Lower leg skin (tissue), 4 donors: ENCODE measurements around the gene LYST. TPM values are rescaled to one million over a fixed set of nuclear protein-coding genes. Genes with fewer than 3 reads are reported as not detected.

Experiments used
- DNase-seq, 2 donors: peaks; one replicate each; pipeline ENCODE4 v3.0.0-alpha.2; 2019; ENCODE audit warnings: low spot score in 2 of 2
- H3K4me3 ChIP-seq: fragments of 200-600 bp; sonication (generic); 2 replicates; pipeline ENCODE4 v1.5.1; 2017; ENCODE audit warnings: mild to moderate bottlenecking, low read depth; ENCODE audit not compliant: poor library complexity, severe bottlenecking
- POLR2A ChIP-seq, 2 donors: fragments of 450-650 bp; IDR thresholded peaks; one replicate each; pipeline ENCODE4 v1.6.1; 2016 to 2017; ENCODE audit warnings: antibody characterized with exemption in 2 of 2, mild to moderate bottlenecking in 1 of 2, moderate library complexity in 1 of 2
- WGBS, 2 donors: methylation state at CpG; one replicate each; pipeline ENCODE4 v1.1.5; 2018; 5-methylcytosine and 5-hydroxymethylcytosine counted together
- intact Hi-C: fragments of 100-400 bp; cut with DNase I; formaldehyde crosslinking; loops from one replicate; pipeline ENCODE4 v1.15.0; 2023; ENCODE audit warnings: low total_unique reads
- total RNA-seq, 4 donors: library from RNA; depleted of rRNA; stranded (reverse); fragments of >200 nt; gene quantifications; one replicate each; pipeline ENCODE4 v1.1.0, GENCODE V29; 2016
- TF ChIP-seq, protein P1 (sequence below), 3 donors: fragments of 450-650 bp; IDR thresholded peaks; one replicate each; pipeline ENCODE4 v1.5.1; 2016; ENCODE audit warnings: antibody characterized with exemption in 3 of 3, mild to moderate bottlenecking in 3 of 3, moderate library complexity in 2 of 3

LYST gene
- total RNA-seq, 4 donors from 2014 or later = 38.5 to 43.9 (median 40.9) TPM

DNA sequence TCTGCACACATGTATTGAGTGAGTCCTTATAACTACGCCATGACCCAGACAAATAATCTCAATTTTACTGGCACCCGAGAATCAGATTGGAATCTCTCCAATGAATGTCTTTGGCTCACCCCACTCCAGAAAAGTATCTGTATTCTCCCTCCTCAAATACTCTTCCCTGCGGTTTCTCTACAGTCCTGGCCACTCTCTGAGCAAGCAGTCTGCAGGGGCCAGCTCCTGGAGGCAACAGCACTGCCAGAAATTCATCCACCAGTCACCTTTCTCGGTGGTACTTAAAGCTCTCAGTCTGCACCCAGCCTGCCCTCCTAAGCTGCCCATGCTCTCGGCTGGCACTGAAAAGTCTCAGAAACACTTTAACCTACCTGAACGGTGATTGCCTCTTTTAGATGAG lies 16.1 kb upstream of the LYST start:
- H3K4me3 ChIP-seq = no peak overlapping the region
- DNase-seq = peak in 1 of 2 donors; percentile 67
- WGBS, 2 donors = 29 to 39% methylated on average over 6 of the region's 6 CpGs
- TF ChIP-seq POLR2A (IDR thresholded peaks at IDR 0.05) = no peak
- TF ChIP-seq, protein P1, sequence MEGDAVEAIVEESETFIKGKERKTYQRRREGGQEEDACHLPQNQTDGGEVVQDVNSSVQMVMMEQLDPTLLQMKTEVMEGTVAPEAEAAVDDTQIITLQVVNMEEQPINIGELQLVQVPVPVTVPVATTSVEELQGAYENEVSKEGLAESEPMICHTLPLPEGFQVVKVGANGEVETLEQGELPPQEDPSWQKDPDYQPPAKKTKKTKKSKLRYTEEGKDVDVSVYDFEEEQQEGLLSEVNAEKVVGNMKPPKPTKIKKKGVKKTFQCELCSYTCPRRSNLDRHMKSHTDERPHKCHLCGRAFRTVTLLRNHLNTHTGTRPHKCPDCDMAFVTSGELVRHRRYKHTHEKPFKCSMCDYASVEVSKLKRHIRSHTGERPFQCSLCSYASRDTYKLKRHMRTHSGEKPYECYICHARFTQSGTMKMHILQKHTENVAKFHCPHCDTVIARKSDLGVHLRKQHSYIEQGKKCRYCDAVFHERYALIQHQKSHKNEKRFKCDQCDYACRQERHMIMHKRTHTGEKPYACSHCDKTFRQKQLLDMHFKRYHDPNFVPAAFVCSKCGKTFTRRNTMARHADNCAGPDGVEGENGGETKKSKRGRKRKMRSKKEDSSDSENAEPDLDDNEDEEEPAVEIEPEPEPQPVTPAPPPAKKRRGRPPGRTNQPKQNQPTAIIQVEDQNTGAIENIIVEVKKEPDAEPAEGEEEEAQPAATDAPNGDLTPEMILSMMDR (IDR thresholded peaks at IDR 0.05) = no peak
- intact Hi-C loops = no loop called here

DNA sequence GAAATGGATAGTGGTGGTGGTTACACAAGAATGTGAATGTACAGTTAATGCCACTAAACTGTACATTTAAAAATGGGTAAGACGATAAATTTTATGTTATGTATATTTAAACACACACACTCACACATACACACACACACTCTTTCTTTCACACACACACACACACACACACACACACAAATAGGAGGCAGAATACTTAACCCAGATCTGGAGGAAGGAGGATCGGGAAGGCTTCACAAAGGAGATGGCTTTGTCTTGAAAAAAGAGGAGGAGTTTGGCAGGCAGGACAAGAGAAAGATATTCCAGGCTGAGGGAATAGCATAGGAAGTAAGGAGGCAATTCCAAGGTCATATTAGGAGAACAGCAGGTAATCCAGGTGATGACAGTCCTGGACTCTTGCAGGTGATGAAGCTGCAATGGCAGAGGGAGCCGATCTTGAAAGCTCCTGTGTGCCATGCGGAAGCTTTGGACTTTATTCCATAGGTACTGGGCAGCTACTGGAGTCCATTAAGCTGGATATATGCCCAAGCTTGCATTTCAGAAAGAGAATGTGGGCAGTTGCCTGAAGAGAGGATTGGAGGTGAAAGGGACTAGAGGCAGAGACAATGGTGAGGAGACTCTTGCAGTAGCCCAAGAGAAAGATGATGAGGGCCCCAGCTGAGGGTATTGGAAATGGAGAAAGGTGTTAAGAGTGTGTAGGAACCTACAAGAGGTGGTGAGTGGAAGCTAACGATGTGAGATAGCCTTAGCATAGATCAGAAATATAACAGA lies 15.4 kb upstream of the LYST start:
- TF ChIP-seq POLR2A (IDR thresholded peaks at IDR 0.05) = no peak
- TF ChIP-seq, protein P1 (IDR thresholded peaks at IDR 0.05) = no peak
- WGBS, 2 donors = 76 to 78% methylated on average over 5 of the region's 5 CpGs
- intact Hi-C loops = no loop called here
- DNase-seq = no peak
- no peak overlapping the region for H3K4me3 ChIP-seq

DNA sequence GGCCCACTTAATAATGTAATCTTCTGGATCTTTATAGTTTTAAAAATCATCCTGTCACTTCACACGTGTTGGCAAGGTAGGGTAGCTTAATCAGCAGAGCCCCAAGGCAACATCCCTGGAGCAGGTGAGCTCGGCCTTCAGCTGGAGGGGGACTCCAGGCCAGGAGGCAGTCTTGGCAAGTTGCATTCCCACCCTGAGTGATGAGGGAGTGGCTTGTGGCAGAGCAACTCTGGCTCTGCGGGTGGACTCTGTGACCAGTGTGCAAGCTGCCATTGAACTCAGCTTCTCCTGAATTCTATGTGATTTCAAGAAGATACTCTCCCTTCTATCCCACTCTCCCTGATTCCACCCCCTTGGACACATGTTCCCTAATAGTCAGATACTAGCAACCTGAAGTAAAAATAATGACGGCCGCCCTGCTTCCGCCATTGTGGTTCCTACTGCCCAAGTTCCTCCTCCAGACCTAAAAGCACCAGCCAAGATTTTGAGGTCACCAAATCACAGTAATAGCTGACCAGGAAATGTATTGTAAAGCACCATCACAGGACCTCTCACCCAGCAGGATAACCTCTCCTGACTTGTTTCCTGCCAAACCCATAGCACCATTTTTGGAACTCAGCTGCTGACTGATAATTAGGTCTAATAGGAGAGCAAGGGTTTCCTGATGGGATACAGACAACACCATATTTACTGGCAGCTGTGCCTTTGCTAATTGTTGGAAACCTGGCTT lies 11.5 kb upstream of the LYST start:
- peak in 1 of 2 donors; percentile 81 for DNase-seq
- TF ChIP-seq POLR2A (IDR thresholded peaks at IDR 0.05) = no peak
- TF ChIP-seq, protein P1 (IDR thresholded peaks at IDR 0.05) = no peak
- 38 to 55% methylated on average over 6 of the region's 6 CpGs for WGBS, 2 donors
- intact Hi-C loops = no loop called here
- no peak overlapping the region for H3K4me3 ChIP-seq

DNA sequence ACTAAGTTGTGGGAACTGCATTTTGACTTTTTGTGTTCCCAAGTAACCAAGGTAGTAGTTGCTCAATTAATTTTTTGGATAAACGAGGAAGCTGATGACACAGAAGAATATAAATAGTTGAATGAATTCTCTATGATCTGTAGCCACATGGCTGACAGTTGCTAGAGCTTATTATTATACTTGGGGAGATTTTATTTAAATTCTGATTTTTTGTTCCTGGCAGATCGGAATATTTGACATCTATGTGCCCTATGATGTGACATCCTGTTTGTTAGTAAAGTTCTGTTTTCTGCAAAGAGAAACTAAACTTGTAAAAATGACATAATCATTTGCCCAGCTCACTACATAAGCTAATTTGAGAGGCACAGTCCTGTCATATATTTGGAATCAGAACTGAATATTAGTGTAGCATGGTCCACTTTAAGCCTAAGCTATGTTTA lies 9.7 kb upstream of the LYST start:
- intact Hi-C loops = no loop called here
- no peak for DNase-seq
- TF ChIP-seq POLR2A (IDR thresholded peaks at IDR 0.05) = no peak
- TF ChIP-seq, protein P1 (IDR thresholded peaks at IDR 0.05) = no peak
- WGBS, 2 donors = 46% methylated on average over 2 of the region's 2 CpGs
- no peak overlapping the region for H3K4me3 ChIP-seq

DNA sequence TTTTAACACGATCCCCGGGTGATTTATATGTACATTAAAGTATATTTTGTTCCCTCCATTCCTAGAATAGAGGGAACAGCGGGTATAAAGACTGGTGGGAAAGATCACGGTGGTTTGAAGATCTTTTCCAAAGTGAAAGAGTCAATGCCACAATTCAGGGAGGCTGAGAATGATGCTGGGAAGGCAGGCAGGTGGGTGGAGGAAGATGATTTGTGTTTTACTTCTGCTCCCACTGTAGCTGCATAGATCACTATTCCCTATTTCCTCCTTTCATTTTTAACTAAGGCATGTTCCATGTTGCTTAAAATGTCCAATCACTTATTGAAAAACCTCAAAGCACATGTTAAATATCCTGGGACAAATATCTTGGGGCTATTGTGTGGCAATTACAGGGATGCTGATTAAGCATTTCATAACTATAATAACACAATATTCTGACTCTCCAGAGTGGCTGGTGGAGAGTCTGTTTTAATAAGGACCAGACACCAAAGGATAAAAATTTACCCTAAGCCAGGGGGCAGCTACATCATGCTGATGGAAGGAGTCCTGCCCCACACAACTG lies 8.4 kb upstream of the LYST start:
- 82 to 84% methylated on average over 4 of the region's 4 CpGs for WGBS, 2 donors
- H3K4me3 ChIP-seq = no peak overlapping the region
- intact Hi-C loops = no loop called here
- TF ChIP-seq, protein P1 (IDR thresholded peaks at IDR 0.05) = no peak
- TF ChIP-seq POLR2A (IDR thresholded peaks at IDR 0.05) = no peak
- no peak for DNase-seq
